Tibial nerve (tissue), 4 donors: ENCODE results near the gene PARD3B. TPM values are rescaled to one million over a fixed set of nuclear protein-coding genes. Genes with fewer than 3 reads are reported as not detected.

Experiments
- DNase-seq, 2 donors: peaks; one replicate each; pipeline ENCODE4 v3.0.0-alpha.2; 2019; ENCODE audit warnings: low spot score in 2 of 2
- H3K27ac ChIP-seq, 4 donors: fragments of 200-600 bp; sonication (generic) in 3 of 4; one replicate each; pipeline ENCODE4 v1.5.1; 2017 to 2019; ENCODE audit warnings: mild to moderate bottlenecking in 1 of 4
- H3K27me3 ChIP-seq, 2 donors: fragments of 200-600 bp; sonication (generic) in 1 of 2; one replicate each; pipeline versions ENCODE4 v1.5.1 to v1.6.0; 2017 to 2019
- H3K36me3 ChIP-seq, 3 donors: fragments of 200-600 bp; sonication (generic); one replicate each; pipeline ENCODE4 v1.5.1; 2018 to 2019
- H3K4me1 ChIP-seq, 4 donors: fragments of 200-600 bp; sonication (generic) in 3 of 4; one replicate each; pipeline ENCODE4 v1.5.1; 2017 to 2019
- H3K4me3 ChIP-seq, 4 donors: fragments of 200-600 bp; sonication (generic) in 3 of 4; one replicate each; pipeline ENCODE4 v1.5.1; 2017 to 2019; ENCODE audit warnings: mild to moderate bottlenecking in 1 of 4, moderate library complexity in 1 of 4
- H3K9me3 ChIP-seq, 4 donors: fragments of 200-600 bp; sonication (generic) in 3 of 4; one replicate each; pipeline ENCODE4 v1.5.1; 2017 to 2019
- EP300 ChIP-seq, 2 donors: sonication (generic); formaldehyde crosslinking; IDR thresholded peaks; one replicate each; pipeline ENCODE4 v1.6.1; 2017; ENCODE audit warnings: antibody characterized with exemption in 2 of 2, mild to moderate bottlenecking in 1 of 2
- POLR2A ChIP-seq, 2 donors: fragments of 450-650 bp; IDR thresholded peaks; one replicate each; pipeline ENCODE4 v1.6.1; 2017; ENCODE audit warnings: antibody characterized with exemption in 2 of 2, mild to moderate bottlenecking in 2 of 2, moderate library complexity in 2 of 2
- WGBS, 2 donors: methylation state at CpG; one replicate each; pipeline ENCODE4 v1.1.5; 2018; 5-methylcytosine and 5-hydroxymethylcytosine counted together
- total RNA-seq, 4 donors: library from RNA; depleted of rRNA; stranded (reverse); fragments of >200 nt; gene quantifications; one replicate each; pipeline ENCODE4 v1.1.0, GENCODE V29; 2016
- TF ChIP-seq, protein P1 (sequence below), 5 experiments: fragments of 200-600 bp in 3 of 5; fragments of 450-650 bp in 2 of 5; sonication (generic) in 3 of 5; IDR thresholded peaks; one replicate each; pipeline ENCODE4 v1.5.1; 2016 to 2019; ENCODE audit warnings: antibody characterized with exemption in 5 of 5, mild to moderate bottlenecking in 3 of 5, moderate library complexity in 2 of 5

The PARD3B gene
- total RNA-seq, 4 donors from 2014 or later: 47.4 to 101 (median 64.8) TPM

- 97 to 99% methylated on average over 2 of the region's 2 CpGs for WGBS, 2 donors
- no peak overlapping the region for H3K27ac ChIP-seq
Observed at GRCh38 chr2:204541637-204542036, 3.6 kb upstream of the PARD3B start.

DNA sequence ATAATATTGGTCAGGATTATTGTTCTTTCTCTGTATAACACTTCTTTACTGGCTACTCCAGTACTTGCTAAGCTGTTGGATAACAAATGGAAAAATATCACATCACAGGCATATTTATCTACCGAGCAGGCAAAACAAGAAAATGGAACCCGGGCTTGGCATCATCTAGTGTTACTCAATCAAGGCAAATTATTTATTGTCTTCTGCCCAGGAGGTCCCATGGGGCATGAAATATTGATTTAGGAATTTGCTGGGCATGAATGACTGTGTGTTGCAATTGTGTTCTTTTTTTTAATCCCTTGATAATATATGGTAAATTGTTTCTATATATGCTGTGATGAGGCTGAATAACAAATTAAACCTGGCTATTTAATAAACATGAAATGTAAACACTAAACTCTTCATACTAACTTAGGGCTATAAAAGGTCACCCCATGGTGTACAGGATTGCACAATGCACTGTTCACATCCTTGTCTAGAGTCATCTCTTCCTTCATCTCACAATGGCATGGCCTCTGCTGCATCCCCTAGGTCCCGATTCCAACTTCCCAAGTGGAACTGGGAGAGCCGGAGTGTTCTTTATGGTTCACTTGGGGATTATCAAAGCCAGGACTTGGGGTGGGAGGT, 2.2 kb upstream of the PARD3B start:
- no peak overlapping the region for H3K4me3 ChIP-seq
- peaks cover 0 to 37% (median 4%) of the 10 kb centered on the region in 4 donors for H3K4me1 ChIP-seq
- no peaks in the 10 kb centered on the region for H3K36me3 ChIP-seq
- WGBS, 2 donors: 68 to 69% methylated on average over 4 of the region's 4 CpGs
- no peak for DNase-seq
- H3K9me3 ChIP-seq: no peaks in the 10 kb centered on the region
- no peaks in the 10 kb centered on the region for H3K27me3 ChIP-seq
- H3K27ac ChIP-seq: no peak overlapping the region
- peak in 1 of 2 donors; percentile 40 for TF ChIP-seq EP300 (IDR thresholded peaks at IDR 0.05)
- TF ChIP-seq, protein P1, sequence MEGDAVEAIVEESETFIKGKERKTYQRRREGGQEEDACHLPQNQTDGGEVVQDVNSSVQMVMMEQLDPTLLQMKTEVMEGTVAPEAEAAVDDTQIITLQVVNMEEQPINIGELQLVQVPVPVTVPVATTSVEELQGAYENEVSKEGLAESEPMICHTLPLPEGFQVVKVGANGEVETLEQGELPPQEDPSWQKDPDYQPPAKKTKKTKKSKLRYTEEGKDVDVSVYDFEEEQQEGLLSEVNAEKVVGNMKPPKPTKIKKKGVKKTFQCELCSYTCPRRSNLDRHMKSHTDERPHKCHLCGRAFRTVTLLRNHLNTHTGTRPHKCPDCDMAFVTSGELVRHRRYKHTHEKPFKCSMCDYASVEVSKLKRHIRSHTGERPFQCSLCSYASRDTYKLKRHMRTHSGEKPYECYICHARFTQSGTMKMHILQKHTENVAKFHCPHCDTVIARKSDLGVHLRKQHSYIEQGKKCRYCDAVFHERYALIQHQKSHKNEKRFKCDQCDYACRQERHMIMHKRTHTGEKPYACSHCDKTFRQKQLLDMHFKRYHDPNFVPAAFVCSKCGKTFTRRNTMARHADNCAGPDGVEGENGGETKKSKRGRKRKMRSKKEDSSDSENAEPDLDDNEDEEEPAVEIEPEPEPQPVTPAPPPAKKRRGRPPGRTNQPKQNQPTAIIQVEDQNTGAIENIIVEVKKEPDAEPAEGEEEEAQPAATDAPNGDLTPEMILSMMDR (IDR thresholded peaks at IDR 0.05): no peak
- no peak for TF ChIP-seq POLR2A (IDR thresholded peaks at IDR 0.05)

More at GRCh38 chr2:204541637-204542036, 3.6 kb upstream of the PARD3B start:
- no peak for DNase-seq
- no peaks in the 10 kb centered on the region for H3K36me3 ChIP-seq
- no peak overlapping the region for H3K4me3 ChIP-seq
- H3K4me1 ChIP-seq: peaks cover 0 to 26% (median 2%) of the 10 kb centered on the region in 4 donors
- no peaks in the 10 kb centered on the region for H3K27me3 ChIP-seq
- no peak for TF ChIP-seq EP300 (IDR thresholded peaks at IDR 0.05)
- TF ChIP-seq, protein P1 (IDR thresholded peaks at IDR 0.05): no peak
- TF ChIP-seq POLR2A (IDR thresholded peaks at IDR 0.05): no peak
- no peaks in the 10 kb centered on the region for H3K9me3 ChIP-seq

DNA sequence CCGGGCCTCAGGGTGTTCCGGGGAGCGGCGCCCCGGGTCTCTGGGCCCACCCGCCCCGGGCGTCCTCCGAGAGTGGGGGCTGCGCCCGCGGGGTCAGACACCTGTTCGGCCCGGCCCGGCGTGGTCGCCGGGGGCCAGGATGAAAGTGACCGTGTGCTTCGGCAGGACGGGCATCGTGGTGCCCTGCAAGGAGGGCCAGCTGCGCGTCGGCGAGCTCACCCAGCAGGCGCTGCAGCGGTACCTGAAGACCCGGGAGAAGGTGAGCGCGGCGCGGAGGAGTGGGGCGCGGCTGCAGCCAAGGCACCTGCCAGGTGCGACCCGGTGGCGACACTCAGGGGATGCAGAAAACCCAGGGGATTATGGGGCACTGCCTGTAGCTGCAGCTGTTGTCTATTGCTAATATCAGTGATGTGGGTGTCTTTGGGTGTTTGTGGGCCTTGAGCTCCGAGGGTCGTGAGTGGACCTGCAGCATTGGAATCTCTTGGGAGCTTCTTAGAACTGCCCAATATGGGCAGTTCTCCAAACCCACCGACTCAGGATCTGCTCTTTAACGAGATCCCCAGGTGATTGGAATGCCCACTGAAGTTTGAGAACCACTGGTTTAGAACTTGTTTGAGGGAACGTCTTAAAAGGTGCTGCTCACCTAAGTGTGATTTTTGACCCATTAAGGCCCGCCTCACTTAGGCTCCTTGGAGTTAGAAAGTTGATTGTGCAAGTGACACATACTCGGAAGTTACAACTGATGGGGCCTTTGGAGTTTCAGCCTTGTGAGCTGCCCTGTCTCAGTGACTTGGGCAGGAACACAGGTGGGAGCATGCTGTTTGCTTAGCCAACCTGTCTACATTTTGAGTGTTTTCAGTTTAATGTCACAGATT, 823 bp downstream of the PARD3B start:
- DNase-seq: no peak
- TF ChIP-seq POLR2A (IDR thresholded peaks at IDR 0.05) (no peak), EP300 (IDR thresholded peaks at IDR 0.05) (no peak)
- TF ChIP-seq, protein P1 (IDR thresholded peaks at IDR 0.05): no peak
- Histone ChIP-seq H3K4me1 (peaks cover 0 to 57% (median 10%) of the 10 kb centered on the region in 4 donors), H3K27me3 (no peaks in the 10 kb centered on the region), H3K4me3 (peak overlapping the region; percentile 70 to 99 (median 94)), H3K9me3 (no peaks in the 10 kb centered on the region), H3K36me3 (no peaks in the 10 kb centered on the region), H3K27ac (peak overlapping the region; percentile 59 to 95 (median 90))
- 2 to 3% methylated on average over 27 to 33 of the region's 45 CpGs for WGBS, 2 donors

DNA sequence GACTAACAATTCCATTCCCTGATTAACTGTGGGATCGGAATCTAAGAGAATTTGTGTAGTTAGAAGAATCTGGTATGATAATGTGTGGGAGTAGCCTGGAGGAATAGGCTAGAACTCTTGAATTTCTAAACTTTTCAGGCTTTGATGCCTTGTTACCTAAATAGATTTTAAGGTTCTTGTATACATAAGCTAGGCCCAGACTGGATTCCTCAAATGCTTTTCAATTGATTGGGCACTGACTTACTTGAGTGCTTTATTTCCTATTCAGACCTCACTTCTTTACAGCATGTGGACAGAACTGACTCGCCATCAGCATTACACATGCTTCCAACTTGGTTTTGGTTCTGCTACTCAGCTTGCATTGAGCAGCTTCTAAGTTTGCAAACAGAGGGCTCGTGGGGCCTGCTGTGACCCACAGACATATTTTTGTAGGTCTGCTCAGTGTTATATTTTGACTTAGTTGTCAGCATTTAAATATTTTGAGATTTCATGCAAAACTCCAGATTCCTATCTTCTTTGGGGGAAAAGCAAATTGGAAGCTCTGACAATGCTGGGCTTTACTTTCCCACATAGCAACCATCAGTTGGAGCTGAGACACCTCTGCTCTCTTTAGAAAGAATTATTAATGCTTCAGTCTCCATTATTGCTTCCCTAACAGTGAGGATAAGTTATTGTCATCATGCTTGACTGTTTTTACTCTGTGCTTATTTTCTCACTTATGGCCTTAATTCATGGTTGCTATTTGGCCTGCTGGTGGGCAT, 5.7 kb downstream of the PARD3B start:
- WGBS, 2 donors: 24 to 35% methylated on average over 3 of the region's 3 CpGs
- Histone ChIP-seq H3K27me3 (no peaks in the 10 kb centered on the region), H3K4me3 (no peak overlapping the region), H3K4me1 (peaks cover 0 to 54% (median 12%) of the 10 kb centered on the region in 4 donors), H3K27ac (peak overlapping the region; percentile 33 to 95 (median 70)), H3K36me3 (no peaks in the 10 kb centered on the region), H3K9me3 (no peaks in the 10 kb centered on the region)
- no peak for DNase-seq
- no peak for TF ChIP-seq POLR2A (IDR thresholded peaks at IDR 0.05)

- Histone ChIP-seq H3K4me3 (no peak overlapping the region), H3K36me3 (no peaks in the 10 kb centered on the region), H3K4me1 (peaks cover 0 to 54% (median 12%) of the 10 kb centered on the region in 4 donors), H3K27ac (peak overlapping the region in 3 of 4 donors; percentile 24 to 95 (median 90)), H3K27me3 (no peaks in the 10 kb centered on the region), H3K9me3 (no peaks in the 10 kb centered on the region)
- 58 to 60% methylated on average over 3 of the region's 3 CpGs for WGBS, 2 donors
- TF ChIP-seq POLR2A (IDR thresholded peaks at IDR 0.05) (no peak), EP300 (IDR thresholded peaks at IDR 0.05) (no peak)
- TF ChIP-seq, protein P1 (IDR thresholded peaks at IDR 0.05): no peak
- DNase-seq: no peak
Observed at GRCh38 chr2:204551512-204551863, 6.2 kb downstream of the PARD3B start.
